Measurements from ENCODE around the gene EGF. TPM values are rescaled to one million over a fixed set of nuclear protein-coding genes. Genes with fewer than 3 reads are reported as not detected.

The EGF gene
- total RNA-seq, 1 donor from 2014 or later = 0.15 TPM

DNA sequence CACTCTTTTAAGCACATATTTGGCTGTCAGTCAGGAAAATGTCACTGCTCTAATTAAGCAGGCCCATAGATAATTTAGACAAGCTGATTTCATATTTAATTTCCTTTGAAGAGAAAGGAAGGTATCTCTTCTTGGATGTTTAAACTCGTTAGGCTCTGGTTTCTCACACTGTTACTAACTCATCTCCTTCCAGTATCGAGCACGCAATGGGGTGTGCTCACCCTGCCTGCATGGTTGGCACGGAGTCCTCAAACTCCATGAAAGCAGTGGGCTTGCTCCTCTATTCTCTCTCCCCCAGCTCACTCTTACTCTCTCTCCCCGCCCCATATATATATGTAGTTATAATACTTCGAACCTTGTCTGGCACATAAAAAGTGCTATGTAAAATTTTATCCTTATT lies 76.9 kb downstream of the EGF start:
- no peak for DNase-seq (ENCODE audit: low spot score)
- ATAC-seq = no peak

DNA sequence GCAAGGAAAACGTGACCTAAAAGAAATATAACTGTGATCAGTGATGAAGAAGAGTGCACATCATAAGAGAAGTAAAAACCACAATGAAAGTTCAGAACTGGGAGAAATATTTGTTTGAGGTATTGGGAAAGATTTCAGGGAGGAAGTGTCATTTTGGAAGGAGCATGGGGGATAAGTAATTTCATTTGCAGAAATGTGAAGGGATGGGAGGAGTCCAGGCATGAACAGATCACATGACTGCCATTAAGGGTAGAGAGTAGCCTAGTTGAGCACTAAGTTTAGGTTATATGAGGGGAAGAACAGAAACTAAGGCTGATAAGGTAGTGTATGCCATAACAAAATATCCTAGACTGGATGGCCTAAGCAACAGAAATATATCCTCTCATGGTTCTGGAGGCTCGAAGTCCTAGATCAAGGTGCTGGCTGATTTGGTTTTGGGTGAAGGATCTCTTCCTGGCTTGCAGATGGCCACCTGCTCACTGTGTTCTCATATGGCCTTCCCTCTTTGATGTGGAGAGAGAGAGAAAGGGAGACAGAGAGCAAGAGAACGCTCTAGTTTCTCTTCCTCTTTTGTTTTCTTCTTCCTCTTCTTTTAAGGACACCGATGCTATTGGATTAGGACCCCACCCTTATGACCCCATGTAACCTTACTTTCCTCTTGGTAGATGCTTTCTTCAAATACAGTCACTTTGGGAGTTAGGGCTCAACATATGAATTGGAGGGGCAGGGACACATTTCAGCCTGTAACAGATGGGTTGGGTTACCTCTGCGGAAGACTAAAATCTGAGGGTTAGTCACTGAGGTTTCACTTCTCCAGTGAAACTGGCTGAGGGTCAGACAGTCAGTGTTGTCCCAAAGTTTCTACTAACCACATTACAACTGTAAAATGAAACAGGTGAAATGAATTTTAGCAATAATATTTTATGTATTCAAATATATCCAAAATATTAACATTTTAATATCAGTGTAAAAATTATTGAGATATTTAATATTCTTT lies 77.9 kb downstream of the EGF start:
- ATAC-seq (no peak), DNase-seq (ENCODE audit: low spot score) (no peak)

DNA sequence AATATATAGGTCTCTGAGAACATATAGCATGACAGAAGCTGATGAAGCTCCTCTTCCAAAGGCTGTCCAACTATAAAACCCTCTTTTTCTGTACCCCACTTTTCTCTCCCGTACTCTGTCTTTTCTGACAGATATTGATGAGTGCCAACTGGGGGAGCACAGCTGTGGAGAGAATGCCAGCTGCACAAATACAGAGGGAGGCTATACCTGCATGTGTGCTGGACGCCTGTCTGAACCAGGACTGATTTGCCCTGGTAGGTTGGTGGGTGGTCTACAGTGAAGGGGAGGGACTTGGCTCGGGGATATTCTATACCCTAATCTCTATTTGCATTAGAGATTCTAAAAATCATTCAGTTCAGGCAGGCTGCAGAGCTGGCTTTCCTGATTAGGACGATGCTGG lies 80.4 kb downstream of the EGF start:
- ATAC-seq (no peak), DNase-seq (ENCODE audit: low spot score) (no peak)

DNA sequence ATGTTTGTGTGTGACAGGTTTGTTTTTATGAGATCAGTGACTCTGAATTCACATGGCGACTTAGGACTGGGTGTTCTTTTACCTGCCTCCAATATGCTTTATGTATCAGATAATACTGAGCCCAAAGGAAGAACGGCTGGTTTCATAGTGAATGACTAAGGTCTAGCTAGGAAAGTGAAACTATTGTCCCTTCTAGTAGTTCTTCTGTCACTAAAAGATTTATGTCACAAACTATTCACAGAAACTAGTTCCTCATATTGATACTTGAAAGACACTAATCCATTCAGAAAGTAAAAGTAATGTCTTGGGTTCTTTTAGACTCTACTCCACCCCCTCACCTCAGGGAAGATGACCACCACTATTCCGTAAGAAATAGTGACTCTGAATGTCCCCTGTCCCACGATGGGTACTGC lies 81.7 kb downstream of the EGF start:
- ATAC-seq (no peak), DNase-seq (ENCODE audit: low spot score) (no peak)

DNA sequence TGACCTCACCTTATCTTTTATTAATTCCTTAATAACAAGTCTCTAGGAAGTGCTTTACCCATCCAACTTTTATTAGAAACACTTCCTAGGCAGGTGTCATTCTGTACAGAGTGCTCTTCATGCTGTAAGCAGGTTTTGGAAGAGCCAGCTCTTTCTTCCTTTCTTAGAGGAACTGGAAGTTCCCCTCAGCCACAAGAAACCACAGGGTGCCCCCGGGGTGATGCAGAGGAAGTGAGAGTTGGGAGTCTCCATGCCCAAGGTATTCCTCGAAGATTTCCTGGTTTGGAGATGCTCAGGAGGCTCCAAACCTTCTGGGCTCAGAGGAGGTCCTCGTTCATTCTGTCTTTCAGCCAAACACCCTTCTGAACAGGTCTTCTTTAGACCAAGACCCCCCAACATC lies 83.8 kb downstream of the EGF start:
- DNase-seq (ENCODE audit: low spot score) (no peak), ATAC-seq (no peak)

DNA sequence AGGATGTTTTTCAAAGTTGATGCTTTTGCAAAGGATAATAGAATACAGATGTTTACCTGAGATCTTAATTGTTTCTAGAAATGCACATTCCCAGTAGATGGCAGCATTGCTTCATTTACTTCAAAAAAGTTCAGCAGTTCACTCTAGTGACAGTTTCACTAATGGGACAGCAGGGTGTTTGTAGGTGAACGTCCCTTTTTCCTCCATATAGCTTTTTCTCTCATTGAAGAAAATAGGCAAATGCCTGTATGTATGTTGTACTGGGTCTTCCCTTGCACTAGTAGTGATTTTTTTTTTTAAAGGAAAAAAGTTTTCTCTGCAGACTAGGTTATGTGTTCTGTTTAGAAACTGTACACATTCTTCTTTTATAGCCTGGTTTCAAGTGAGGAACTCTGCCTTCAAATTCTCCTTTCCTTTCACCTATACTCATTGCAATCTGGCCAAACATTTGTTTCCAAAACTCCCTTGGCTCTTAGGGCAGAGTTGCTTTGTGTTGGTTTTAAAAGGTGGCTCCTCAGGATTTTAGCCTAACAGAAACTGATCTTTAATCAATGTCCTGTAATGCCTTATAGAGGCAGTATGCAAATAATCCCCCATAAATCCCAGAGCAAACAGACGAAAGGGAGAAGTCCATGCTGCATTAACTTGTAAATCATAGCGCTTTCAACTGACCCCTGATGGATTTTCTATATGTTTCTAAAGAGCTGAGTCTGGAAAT lies 86.3 kb downstream of the EGF start:
- peak; percentile 93 for ATAC-seq
- DNase-seq (ENCODE audit: low spot score) = no peak

DNA sequence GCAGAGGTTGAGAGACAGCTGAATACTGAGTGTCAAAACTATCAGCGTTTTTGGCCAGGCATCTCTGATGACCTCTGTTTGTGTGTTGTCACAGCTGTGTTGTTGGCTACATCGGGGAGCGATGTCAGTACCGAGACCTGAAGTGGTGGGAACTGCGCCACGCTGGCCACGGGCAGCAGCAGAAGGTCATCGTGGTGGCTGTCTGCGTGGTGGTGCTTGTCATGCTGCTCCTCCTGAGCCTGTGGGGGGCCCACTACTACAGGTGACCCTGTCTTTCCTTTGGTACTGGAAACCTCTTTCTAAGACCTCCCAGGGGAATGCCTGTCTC lies 86.9 kb downstream of the EGF start:
- DNase-seq (ENCODE audit: low spot score) = peak; percentile 48
- peak; percentile 80 for ATAC-seq

DNA sequence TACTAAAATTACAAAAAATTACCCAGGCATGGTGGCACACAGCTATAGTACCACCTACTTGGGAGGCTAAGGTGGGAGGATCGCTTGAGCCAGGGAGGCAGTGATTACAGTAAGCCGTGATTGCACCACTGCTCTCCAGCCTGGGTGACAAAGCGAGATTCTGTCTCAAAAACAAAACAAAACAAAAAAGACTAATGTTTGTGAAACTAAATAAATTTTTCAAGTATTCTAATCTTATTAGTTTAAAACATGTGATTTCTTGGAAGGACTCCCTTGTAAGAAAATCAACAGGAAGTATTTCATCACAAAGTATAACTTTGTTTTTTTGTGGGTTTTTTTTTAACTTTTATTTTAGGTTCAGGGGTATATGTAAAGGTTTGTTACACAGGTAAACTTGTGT lies 89.6 kb downstream of the EGF start:
- ATAC-seq = no peak
- no peak for DNase-seq (ENCODE audit: low spot score)

DNA sequence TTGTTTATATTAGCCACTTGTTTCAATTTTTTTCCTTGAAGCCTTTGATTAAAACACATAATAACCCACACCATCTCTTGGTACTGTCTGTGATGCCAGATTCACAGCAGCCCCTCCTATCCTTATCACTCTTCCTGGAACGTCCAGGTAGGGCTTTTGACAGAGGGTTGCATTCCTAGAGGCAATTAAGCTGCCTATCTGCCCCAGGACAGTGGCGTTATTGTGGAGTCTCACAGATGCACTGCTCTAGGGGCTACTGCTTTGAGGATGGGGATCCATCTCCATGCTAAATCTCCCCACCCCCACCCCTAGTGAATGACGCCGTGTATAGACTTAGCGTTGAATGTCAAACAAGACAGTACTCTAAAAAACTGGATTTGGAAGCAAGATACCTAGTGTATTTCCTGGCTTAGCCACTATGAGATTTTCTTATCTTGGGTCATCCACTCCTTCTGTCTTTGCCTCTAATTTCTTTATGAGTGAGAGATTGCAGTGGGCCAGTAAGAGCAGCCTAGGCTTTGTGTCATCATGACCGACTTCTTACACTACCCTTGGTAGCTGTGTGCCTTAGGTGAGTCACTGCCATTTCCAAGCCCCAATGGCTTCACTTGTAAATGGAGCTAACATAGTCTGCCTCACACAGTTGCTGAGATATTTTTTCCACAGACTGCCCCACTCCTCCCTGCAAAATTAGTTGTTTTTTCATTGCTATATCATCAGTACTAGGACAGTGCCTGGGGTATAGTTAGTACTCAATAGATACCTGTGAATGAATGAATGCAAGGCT lies 90.9 kb downstream of the EGF start:
- DNase-seq (ENCODE audit: low spot score) = no peak
- ATAC-seq = no peak

DNA sequence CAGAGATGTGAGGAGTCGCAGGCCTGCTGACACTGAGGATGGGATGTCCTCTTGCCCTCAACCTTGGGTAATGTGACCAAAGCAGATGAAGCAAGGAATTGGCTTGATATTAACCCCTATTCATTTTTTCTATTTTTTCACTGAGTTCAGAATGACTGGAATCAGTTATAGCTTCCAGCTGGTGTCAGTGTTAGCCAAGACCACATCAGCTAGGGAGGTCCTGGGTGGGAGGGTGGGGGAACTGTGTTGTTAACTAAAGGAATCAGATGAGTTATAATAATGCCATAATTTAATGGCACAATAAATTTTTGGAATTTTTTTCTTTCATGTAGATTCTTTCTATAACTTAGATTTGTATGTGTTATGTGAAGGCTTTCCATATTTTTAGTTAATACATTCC lies 91.9 kb downstream of the EGF start:
- no peak for DNase-seq (ENCODE audit: low spot score)
- no peak for ATAC-seq

DNA sequence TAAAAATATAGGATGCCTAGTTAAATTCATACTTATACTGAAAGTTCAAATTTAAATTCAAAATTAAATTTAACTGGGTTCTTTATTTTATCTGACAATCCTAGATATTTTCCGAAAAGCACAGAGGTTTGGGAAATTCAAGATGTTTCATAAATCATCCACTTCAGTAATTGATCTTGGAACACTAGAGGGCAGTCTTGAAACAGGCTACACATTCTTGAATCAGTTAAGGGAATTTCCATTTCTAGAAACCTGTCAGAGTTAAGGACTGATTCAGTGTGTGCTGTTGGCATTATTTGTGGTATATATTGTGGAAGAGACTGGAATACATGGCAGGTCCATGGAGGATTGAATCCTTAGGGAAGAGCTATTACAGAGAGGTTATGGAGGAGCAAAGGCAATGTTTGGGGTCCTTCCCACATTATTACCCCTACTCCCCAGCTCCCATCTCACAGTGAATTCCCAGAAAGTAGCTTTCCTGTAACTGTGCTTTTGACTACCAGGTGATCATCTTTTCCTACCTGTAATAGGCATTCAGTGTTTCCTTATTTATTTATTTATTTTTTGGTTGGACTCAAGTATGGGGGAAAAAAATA lies 92.9 kb downstream of the EGF start:
- DNase-seq (ENCODE audit: low spot score) (no peak), ATAC-seq (peak; percentile 65)

DNA sequence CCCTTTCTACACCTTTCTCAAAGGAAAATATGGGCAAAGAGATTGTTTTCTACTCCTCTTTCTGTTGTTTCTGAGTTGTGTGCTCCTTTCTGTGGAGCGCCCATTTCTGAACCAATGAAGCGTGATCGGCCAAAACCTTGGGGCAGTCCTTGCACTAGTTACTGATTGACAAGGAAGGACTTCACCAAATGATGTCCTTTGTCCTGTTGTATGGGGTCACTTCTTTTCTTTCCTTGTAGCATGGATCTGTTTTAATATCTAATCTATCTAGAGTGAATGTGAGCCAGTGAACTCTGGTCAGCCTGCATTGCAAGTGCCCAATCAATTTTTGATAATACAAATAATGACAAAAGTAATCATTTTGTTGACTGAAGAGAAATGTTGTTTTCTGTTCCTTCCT lies 94.5 kb downstream of the EGF start:
- peak; percentile 80 for ATAC-seq
- DNase-seq (ENCODE audit: low spot score) = peak; percentile 71

DNA sequence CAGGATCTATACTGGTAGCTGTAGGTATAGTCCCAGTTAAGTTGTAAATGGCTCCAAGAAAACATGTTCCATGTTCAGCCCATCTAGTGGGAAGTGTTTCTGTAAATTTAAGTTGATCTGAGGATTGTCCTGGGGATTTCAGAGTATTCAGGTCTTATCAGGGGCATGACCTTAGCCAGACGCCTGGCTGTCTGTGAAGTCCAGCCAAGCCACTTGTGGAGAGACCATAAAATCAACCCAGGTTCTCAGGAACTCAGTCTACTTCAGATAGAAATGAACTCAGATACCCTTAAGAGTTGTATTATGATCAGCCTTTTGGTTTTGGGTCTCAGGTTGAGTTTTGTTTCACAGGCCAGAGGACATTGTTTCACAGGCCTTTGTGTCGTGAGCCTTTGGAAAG lies 95.9 kb downstream of the EGF start:
- DNase-seq (ENCODE audit: low spot score) (peak; percentile 59), ATAC-seq (peak; percentile 52)

DNA sequence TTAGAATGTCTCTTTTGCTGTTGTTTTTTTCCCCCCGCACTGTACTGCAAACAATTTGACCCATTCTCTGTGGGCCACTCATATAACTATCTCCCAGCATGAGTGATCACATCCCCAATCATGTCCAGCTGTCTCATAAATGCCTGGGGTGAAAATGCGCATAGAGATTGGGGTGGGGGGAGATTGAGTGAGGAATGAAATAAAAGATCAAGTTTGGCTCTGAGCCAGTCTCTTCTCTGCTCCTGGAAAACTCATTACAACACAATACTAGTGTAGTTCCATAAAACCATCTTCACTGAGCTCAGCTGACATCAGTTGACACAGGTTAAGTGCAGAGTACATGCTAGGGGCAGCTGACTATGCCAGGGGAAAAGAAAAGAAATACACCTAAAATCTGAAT lies 96.9 kb downstream of the EGF start:
- DNase-seq (ENCODE audit: low spot score) (no peak), ATAC-seq (peak; percentile 35)

DNA sequence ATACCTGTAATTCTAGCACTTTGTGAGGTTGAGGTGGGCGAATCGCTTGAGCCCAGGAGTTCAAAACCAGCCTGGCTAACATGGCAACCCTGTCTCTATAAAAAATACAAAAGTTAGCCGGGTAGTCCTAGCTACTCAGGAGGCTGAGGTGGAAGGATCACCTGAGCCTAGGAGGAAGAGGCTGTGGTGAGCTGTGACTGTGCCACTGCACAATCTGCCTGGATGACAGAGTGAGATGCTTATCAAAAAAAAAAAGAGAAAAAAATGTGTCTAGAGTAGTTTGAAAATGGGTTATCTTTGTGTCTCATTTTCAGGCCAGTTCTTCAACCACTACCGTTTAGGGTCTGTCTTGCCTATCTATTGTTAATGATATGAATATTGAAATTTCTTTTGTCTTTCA lies 98.1 kb downstream of the EGF start:
- DNase-seq (ENCODE audit: low spot score) = no peak
- ATAC-seq = no peak

DNA sequence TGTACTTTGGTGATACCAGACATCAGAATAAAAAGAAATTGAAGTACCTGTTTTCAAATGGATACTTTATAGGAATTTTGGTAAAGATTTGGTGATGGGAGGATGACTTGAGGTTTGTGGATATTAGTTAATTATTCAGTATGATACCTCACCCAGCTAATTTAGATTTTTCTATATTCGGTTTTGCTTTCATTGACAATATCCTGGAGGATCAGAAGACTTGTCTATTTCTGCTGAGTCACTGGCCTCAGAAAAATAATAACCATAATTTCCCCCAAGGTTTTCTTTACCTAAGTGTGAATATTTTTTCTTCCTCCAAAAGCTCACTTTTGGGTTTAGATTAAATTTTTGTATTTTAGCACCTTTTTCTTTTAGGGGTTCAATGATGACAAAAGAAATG lies 100.2 kb downstream of the EGF start:
- no peak for DNase-seq (ENCODE audit: low spot score)
- ATAC-seq = peak; percentile 15

DNA sequence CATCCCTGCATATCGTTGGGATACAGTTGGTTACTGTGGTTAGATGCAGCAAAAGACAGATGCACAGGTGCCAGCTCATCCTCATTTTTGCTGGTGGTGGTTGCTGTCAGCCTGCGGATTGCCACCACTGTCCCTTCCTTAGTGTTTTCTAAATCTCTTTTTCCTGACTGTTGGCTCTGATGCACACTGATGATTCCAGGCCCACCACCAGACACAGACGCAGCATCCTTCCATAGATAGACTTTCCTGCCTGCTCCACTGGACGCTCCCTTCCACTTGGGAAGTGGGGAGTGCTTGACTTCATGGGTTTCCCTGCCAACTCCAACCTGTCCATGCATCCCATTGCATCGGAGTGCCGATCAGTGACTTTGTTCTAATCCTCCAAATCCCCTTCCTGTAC lies 101.5 kb downstream of the EGF start:
- no peak for ATAC-seq
- no peak for DNase-seq (ENCODE audit: low spot score)

DNA sequence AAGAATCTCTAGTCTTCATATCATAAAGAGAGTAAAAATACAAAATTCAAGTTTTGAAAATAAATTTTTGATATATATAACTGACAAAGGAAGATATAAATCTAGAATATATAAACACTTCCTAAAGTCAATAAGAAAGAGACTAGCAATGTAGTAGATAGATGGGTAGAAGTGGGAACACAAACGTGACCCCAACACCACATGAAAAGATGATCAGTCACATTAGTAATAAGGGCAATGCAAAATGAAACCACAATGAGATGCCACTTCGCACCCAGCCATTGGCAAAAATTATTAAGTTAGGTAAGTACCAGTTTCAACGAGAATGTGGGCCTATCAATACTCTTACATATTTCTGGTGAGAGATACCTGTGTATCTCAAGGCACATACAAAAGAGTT lies 106.5 kb downstream of the EGF start:
- no peak for DNase-seq (ENCODE audit: low spot score)
- no peak for ATAC-seq

DNA sequence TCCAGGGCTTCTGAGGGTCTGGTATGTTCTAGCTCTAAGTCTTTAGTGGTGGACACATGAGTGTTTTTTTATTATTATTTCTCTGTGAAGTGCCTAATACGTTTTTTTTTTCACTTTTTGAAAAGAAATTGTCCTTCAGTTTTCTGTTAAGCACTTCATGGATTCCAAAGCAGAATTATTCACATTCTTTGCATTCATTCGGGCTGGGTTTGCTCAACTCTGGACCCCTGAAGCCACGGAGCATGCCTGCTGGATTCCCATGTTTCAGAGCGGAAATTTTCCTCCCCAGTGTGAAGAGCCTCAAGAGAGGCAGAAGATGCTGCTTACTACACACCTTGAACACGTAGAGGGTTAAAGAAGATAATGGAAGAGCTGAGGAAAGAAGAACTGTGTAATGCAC lies 107.5 kb downstream of the EGF start:
- no peak for DNase-seq (ENCODE audit: low spot score)
- ATAC-seq = no peak

DNA sequence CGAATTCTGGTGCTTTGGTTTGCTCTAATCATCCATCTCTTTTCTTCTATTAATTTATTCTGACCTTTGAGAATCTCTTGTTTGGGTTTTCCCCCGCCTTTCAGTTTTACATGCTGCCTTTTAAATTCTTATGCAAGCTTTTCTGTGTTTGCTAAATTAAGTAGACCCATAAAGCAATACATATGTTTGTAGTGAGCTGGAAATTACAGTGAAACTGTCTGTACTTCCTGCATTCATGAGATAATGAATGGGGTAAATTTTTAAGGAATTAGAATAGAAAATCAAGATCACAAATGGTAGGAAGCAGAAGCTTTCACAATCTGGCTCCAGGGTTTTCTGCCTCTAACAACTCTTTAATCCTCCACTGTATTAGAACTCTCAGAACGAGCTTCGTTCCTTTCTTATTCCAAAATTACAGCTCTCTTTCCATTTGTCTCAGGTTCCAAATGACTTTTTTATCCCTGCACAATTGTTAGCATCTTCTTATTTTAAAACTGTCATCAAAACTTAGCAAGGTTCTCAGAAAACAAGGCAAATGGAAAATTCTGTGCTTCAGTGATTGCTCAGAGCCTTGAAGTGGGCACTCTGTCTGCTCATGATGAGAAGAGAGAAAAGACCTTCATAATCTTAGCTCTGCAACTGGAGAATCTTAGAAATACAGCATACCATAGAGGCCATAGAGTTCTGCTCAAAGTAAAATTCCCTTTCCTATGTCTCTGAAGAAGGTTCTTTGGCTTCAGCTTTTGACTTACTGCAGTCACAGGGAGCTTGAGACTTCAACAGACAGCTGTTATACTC lies 108.2 kb downstream of the EGF start:
- DNase-seq (ENCODE audit: low spot score) (no peak), ATAC-seq (no peak)
